Amniotic stem cell (primary cell): ENCODE data around the gene SGCE.
A peak's percentile ranks its signal among the peaks of the same experiment; 100 is the strongest.
"Not testable (repeated sequence)": the region's sequence is repeated elsewhere in the genome, so short reads cannot be mapped to it uniquely, and the experiment has no call there.

Source experiments
- DNase-seq: peaks from one replicate; lab custom pipeline; 2025; lab: John Stamatoyannopoulos, UW

Gene SGCE, protein sequence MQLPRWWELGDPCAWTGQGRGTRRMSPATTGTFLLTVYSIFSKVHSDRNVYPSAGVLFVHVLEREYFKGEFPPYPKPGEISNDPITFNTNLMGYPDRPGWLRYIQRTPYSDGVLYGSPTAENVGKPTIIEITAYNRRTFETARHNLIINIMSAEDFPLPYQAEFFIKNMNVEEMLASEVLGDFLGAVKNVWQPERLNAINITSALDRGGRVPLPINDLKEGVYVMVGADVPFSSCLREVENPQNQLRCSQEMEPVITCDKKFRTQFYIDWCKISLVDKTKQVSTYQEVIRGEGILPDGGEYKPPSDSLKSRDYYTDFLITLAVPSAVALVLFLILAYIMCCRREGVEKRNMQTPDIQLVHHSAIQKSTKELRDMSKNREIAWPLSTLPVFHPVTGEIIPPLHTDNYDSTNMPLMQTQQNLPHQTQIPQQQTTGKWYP

DNA sequence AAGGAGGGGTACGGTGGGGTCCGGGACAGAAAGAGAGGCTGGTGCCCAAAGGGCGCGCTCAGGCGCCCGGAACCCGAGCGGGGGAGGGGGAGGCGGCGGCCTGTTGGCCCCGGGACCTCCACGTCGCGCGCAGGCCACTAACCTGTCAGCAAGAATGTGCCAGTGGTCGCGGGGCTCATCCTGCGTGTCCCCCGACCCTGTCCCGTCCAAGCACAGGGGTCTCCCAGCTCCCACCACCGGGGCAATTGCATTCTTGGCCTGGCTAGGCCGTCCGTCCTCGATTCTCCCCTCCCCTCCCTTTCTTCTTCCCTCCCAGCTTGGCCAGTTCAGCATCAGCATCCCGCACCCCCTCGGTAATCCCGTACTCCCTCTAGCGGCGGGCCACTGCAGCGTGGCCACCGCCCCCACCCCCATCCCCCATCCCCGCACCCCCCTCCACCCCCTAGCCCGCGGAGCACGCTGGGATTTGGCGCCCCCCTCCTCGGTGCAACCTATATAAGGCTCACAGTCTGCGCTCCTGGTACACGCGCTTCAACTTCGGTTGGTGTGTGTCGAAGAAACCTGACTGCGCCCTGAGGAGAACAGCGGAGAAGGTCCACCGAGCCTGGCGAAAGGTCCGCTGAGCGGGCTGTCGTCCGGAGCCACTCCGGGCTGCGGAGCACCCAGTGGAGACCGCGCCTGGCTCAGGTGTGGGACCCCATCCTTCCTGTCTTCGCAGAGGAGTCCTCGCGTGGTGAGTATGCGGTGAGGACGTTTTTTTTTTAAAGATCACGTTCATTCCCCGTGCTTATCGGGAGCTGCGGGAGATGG, at the start of gene SGCE:
Gene SGCE (minus strand): TSS at position 286 of the 810 bp plus-strand sequence. CDS start 35 bp downstream, at position 251.
- peak; percentile 18 for DNase-seq

DNA sequence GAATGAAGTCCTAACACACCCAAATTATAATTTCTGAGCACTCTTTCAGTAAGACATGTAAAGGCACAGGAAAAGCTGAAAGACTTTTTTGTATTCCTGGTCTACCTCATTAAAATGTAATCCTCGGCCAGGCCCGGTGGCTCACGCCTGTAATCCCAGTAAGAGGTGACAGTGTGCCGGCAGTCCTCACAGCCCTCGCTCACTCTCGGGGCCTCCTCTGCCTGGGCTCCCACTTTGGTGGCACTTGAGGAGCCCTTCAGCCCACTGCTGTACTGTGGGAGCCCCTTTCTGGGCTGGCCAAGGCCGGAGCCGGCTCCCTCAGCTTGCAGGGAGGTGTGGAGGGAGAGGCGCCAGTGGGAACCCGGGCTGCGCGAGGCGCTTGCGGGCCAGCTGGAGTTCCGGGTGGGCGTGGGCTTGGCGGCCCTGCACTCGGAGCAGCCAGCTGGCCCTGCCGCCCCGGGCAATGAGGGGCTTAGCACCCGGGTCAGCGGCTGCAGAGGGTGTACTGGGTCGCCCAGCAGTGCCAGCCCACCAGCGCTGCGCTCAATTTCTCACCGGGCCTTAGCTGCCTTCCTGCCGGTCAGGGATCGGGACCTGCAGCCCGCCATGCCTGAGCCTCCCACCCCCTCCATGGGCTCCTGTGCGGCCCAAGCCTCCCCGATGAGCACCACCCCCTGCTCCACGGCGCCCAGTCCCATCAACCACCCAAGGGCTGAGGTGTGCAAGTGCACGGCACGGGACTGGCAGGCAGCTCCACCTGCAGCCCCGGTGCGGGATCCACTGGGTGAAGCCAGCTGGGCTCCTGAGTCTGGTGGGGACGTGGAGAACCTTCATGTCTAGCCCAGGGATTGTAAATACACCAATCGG, 49.5 kb upstream of the SGCE start:
- DNase-seq: not testable (repeated sequence)

DNA sequence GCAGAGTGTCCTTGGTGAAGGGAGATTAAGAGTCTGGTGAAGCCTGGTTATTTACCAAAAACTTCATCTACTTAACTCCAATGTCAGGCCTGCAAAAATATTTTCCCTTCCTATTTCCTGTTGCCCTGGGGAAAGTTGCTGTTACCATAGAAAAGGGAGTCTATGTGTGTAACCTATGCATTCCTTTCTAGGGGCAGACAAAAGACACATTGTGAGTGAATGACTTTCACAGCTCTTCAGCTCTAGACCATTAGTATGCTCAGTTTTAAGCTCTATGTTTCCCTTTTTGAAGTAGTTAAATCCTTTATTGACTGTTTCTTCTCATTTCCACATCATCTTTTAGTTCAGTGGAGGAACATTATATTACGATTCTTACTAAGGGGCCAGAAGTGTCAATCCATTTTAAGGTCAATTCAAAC, 45.6 kb upstream of the SGCE start:
- DNase-seq: no peak

DNA sequence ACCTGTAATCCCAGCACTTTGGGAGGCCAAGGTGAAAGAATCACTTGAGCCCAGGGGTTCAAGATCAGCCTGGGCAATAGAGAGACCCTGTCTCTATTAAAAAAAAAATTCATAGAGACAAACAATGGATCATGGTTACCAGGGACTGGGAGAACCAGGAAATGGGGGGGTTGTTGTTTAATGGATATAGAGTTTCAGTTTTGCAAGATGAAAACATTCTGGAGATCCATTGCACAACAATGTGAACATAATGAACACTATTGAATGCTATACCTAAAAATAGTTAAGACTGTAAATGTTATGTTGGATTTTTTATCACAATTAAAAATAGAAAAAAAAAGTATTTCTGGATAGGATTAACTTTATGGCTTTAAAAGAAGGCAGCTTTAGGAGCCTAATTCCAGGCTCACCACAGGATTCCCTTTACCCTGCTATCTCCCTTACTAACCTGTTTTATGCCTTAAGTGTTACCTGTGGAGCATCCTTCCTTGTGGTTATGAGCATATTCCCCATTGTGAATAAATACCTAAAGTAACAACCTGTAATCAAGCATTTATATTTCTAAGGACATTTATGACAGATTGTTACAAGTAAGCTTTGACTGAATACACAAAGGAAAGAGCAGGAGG, 45.1 kb upstream of the SGCE start:
- no peak for DNase-seq

DNA sequence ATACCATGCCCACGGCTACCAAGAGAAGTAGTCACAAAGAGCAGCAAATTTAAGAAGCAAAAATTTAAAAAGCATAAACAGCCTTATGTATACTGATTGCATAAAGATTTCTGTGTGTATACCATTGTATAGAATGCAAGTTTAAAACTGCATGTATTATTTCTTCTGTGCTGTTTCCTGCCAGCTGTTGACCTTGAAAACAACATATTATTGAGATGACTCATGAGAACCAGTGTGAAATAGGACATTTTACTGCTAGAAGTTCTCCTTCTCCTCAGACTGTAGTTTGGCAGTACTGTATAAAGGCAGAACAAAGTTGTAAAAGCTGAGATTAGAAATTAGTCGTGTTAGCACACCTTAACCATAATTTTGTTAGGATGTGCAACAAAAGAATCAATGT, 42.3 kb upstream of the SGCE start:
- peak; percentile 9 for DNase-seq

DNA sequence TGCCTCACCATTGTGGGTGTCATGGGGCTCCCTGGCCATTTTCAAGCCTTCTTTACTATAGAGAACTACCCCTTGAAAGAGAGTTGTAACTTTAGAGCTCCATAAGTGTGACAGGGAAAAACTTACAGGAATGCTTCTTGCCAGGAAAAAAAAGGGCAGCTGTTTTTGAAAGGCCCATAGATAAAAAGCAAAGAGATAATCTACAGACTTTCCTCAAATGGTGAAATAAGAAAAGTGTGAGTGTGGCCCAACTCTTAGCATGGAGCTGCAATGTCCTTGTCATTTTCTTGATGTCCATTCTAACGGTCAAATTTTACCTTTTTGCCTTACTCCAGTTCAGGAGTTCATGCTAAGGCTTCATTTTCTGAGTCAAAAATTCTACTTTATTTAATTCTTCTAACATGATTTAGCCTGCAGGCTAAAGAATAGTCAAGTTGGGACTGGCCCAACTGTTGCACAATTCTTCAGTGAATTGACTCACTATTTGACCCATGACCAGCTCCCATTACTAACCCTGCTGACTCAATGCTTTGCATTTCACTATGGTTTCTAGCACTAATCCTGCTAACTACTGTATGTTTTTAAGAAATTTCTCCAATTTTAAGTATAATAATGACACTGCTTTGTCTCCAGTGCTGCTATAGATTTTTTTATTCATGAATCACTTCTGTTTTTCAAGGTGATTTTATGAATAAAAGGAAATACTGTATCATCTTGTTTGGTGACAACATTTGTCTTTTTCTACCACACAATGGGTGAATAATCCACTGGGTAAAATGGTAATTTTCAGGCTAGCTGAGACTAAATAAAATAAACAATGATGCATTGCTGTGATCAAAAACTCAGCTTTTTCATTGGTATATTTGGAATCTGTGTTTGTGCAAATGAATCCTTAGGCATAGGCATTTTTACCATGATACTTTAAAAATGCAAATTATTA, 41.4 kb upstream of the SGCE start:
- peak; percentile 42 for DNase-seq

DNA sequence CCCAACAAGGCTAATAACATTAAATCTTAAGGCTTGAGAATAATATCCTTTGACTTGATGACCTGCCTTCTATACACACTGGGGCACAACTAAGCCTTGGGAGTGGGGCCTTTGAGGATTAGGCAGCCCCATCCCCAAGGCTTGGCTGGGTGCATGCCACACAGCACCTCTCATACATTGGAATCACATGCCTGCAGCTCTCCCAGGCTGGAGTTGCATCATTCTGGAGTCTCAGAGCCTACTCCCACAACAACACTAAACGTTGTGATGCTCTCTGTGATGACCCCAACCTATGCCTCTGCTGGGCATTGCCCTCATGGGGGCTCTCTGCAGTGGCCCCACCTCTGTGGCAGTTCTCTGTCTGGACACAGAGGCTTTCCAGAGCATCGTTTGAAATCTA, 31.9 kb upstream of the SGCE start:
- DNase-seq: no peak

DNA sequence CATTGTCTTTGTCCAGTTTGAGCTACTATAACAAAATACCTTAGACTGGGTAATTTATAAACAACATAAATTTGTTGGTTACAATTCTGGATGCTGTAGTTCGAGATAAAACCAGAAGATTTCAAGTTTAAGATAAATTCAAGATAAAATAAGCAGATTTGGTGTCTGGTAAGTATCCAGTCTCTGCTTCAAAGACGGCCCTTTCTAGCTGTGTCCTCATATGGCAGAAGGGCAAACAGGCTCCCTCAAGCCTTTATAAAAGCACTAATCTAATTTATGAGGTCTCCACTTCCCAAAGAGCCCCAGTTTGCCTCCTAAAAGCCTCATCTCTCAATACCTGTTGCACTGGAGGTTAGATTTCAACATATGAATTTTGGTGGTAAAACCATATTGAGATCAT, 31.1 kb upstream of the SGCE start:
- no peak for DNase-seq

DNA sequence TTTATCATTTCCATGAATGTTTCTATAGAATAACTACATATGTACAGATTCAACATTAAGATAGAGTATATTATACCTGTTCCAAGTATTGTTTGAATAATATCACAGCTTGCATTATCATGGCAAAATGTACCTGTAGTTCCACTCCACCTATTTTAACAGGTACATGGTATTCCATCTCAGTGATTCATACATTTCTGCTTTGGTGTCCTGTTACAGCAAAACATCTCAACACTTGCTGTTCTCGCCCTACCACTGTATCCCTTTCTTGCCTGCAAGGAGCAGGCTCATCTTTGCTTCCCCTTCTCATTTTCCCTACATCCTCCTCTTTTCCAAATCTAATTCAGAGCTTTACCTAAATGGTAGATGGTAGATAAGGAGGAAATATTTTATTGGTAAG, 27.1 kb upstream of the SGCE start:
- no peak for DNase-seq

DNA sequence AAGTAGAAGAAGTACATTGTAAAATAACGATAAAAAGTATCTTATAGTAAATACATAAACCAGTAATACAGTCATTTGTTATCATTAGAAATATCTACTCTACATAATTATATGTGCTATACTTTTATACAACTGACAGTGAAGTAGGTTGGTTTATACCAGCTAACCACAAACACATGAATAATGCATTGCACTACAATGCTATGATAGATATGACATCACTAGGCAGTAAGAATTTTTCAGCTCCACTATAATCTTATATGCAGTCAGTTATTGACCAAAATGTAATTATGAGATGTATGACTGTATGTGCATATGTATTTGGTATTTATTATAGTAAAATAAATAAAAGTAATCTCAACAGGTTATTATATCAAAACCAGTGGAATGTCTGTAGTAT, 23.4 kb upstream of the SGCE start:
- DNase-seq: no peak

DNA sequence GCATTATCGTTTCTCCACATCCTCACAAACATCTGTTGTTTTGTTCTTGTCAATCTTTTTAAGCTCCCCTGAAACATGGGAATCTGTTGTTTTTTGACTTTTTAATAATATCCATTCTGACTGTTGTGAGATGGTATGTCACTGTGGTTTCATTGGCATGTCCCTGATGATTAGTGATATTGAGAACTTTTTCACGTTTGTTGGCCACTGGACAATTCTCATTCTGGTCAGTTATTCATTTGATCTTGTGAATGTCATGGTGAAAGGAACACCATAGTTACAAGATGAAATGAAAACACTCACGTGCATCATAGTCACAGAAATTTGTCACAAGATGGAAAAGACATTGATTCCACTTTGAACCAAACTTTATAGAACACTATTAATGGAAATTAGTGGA, 20.5 kb upstream of the SGCE start:
- DNase-seq: no peak

DNA sequence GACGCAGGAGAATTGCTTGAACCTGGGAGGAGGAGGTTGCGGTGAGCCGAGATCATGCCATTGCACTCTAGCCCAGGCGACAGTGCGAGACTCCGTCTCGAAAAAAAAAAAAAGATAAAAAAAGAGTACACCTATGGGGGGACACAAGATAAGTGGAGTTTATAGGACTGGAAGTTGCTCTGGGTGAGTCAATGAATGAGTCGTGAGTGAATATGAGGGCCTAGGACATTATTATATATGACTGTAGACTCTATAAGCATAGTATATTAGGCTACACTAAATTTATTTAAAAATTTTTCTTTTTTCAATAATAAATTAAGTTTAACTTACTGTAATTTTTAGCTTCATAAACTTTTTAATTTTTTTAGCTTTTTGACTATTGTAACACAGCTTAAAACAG, 19.4 kb upstream of the SGCE start:
- DNase-seq: no peak

DNA sequence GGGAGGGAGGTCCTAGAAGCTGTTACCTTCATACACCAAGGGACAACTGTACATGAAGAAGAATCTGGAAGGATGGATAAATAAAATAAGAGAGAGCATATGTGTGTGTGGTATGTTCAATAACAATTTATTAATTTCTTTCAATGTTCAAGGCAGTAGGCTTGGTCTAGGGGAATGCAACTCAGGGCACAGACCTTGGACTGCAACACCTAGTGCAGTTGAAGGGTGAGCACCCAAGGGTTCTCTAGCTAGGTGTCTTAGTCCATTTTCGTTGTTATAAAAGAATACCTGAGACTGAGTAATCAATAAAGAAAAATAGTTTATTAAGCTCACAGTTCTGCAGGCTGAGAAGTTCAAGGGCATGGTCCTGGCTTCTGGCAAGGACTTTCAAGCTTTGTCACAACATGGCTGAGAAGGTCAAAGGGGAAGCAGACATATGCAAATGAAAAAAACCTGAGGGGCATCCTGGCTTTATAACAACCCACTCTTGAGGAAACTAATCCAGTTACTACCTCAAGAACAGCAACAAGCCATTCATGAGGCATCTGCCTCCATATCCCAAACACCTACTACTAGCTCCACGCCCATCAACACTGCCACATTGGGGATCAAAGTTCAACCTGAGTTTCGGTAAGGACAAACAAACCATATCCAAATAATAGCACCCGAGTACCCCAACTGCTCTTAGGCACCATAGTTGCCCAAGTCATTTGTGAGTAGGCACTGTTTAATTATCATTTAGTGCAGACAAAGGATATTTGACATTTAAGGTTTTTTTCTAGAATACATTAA, 15.7 kb upstream of the SGCE start:
- DNase-seq: no peak

DNA sequence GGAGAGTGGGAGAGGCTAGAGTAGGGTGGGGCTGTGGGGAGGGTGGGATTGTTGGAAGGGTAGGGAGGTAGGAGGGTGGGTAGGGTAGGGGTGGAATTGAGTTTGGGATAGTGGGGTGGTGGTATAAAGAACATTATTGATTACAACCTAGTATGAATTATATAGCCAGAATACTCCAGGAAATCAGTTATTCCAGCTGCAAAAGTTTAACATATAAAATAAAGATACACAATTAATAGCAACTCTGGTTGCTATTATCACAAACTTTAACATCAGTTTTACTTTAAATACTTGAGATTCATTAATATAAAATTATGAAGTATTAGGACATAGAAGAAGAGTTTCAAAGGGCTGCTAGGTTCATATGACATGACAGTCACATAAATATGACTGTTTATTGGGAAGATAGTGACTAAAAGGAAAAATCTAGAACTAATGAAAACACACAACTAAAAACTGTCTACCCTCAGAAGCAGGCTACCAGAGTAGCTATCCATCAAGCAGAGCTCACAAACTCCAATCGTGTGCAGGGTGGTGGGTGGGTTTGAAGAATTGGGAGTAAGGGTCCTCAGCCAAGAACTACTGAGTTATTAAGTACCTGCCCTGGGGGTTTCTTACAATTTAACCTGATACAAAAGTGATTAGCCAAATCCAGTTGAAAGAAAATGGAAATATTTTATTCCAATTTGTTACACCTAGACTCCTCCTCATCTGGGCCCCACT, 14.0 kb upstream of the SGCE start:
- DNase-seq: no peak

DNA sequence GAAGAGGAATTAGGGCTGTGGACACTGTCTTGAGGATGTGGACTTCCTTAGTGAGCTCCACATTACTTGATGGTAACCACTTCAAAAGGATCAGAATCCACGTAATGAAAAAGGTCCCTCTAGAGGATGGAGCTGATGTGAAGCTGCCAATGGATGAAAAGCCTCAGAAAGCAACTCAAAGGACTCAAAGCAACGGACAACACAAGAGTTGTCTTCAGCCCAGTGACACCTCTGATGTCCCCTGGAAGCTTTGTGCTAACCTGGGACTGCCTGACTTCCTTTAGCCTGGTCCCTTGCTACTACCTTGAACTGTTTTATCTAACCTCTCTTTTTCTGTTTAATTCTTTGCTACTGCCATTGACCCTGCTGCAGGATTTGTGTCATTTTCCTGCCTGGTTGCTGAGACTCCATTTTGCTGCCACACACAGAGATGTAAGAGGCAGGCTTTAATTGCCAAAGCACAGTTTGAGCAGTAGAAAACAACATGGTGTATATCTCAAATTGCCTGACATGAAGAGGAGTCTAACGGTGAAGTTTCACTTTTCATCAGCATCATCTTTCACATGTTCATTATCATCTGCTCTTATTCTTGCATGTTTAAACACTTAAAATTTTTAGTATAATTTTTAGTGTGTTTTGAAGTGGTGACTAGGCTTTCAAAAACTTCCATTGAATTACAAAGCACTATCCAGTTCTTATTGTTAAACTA, 11.1 kb upstream of the SGCE start:
- no peak for DNase-seq

DNA sequence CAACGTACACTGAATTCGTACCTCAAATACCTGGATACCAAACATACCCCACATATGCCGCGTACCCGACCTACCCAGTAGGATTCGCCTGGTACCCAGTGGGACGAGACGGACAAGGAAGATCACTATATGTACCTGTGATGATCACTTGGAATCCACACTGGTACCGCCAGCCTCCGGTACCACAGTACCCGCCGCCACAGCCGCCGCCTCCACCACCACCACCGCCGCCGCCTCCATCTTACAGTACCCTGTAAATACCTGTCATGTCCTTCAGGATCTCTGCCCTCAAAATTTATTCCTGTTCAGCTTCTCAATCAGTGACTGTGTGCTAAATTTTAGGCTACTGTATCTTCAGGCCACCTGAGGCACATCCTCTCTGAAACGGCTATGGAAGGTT, 9.5 kb upstream of the SGCE start:
- no peak for DNase-seq

DNA sequence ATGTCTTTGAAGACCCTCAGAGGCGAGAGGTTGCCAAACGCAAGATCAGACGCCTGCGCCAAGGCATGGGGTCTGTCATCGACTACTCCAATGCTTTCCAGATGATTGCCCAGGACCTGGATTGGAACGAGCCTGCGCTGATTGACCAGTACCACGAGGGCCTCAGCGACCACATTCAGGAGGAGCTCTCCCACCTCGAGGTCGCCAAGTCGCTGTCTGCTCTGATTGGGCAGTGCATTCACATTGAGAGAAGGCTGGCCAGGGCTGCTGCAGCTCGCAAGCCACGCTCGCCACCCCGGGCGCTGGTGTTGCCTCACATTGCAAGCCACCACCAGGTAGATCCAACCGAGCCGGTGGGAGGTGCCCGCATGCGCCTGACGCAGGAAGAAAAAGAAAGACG, 8.1 kb upstream of the SGCE start:
- no peak for DNase-seq

DNA sequence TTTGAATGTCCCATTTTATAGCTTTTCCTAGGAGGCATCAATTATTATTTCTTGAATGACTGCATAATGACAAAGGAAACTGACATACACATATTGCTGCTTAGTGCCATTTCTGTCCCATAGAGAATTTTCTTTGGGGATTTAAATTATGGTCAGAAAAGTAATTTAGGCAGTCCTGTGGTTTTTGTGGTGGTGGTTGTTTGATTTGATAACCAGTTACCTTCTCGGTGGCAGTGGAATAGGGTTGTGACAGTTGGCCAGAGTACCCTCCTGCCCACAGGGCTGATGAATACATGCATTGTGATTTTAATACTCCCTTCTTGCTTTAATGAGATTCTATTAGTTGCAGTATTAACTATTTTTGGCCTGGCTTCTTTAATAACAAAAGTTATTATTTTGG, 6.6 kb upstream of the SGCE start:
- DNase-seq: no peak

DNA sequence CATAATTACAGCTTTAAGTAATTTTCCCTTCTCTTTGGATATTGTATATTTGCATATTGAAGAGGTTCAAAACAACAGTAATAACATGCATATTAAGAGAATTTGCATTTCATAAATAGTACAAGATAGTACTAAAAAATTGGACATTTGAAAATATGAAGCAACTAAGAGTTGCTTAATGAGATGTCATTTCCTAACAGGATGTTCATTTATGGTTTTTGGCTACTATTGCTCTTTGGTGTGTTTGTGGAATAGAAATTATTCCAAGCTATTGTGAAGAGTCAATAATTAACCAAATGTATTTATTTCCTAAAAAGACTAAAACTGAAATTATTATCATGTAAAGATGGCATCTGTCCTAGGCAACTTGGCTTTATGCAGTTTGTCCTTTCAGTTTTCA, 4.1 kb upstream of the SGCE start:
- DNase-seq: no peak
